A172 (cell line): Measurements from ENCODE around the gene SCAF4. TPM values are rescaled to one million over a fixed set of nuclear protein-coding genes. Genes with fewer than 3 reads are reported as not detected.
"Not testable (repeated sequence)": the region's sequence is repeated elsewhere in the genome, so short reads cannot be mapped to it uniquely, and the experiment has no call there.

Experiments
- DNase-seq: peaks from one replicate; pipeline ENCODE4 v3.0.0-alpha.2; 2015; ENCODE audit warnings: low spot score
- total RNA-seq: library from RNA; depleted of rRNA; stranded (reverse); fragments of >200 nt; shearing (Covaris generic); gene quantifications from 2 replicates; pipeline ENCODE4 v1.2.3, GENCODE V29; 2014

The SCAF4 gene
- total RNA-seq, 1 experiment from 2014 or later = 5.7 TPM

DNA sequence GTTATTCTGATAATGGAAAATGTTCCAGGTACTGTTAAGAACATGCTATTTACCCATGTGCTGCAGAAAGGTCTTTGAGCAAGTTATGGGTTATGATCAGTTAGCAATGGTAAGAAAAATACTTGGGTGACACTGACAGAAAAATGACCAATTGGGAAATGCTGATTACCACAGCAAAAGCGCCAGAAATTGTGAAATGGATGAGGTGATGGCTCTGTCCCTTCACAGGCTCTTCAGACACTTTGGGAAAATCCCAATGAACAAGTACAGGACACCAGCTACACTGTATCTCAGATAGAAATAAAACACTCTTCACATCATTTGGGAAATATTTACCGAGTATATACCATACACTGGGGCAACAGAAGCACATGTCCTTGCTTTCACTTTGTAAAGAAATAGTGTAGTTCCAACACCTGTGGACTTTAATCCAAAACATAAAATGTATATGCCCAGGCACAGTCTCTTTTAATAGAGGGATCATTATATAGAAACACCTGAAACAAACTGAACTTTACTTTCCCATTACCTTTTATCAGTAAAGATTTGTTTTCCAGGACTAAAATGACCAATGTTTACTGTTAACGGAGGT, 58.5 kb downstream of the SCAF4 start:
- DNase-seq = no peak

DNA sequence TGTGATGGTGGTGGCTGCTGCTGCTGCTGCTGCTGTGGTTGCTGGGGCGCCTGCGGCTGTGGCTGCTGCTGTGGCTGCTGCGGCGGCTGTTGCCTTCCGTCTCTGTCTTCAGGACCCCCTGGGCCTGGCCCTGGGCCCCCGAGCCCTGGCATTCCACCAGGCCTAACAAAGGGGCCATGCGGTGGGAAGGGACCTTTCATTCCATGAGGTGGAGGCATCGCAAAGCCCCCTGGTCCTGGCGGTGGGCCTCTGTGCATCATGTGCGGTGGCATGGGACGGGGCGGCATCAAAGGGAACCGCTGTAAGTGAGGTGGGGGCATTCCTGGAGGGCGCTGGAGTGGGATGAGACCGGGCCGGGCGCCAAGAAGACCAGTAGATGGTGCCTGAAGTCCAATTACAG, 60.0 kb downstream of the SCAF4 start:
- no peak for DNase-seq

DNA sequence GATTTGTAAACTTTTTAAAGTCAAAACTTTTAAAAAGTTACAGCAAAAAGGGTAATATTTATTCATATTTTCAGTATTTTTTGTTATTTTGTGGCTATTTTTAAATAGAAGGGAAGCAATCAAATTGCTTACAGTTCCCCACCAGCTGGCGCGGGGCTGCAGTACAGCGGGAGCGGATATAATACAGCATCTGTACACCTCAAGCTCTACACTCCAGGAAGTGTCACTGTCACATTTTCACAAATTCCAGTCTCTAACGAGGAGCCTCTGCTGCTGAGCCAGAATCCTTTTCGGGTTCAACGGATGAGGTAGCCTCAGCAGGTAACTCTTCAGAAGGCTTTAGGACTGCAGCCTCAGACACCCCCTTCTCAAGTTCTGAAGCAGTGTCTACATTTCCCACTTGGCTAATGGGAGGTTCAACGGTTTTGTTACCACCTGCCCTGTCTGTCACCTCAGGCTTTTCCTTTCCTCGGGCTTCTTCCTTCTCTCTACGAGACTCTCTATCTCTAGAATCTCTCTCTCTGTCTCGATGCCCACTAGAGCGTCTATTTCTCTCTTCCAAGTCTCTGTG, 60.7 kb downstream of the SCAF4 start:
- DNase-seq = no peak

DNA sequence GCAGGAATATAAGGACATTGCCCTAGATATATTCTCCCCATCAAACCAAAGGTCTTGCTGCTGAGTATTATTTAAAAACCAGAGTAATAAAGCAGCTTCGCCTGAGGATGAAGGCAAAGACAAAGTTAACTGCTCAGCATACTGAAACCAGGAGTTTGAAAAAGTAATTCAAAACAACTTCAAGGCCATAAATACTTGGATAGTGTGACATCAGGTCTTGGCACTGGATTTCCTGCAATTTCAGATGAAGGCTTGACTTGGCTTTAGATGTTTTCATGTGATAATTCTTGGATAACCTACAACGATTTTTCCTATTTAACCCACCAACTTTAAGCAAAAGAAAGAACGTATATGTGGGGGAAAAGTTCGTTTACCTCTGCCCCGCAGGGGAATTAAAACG, 61.8 kb downstream of the SCAF4 start:
- DNase-seq = no peak

DNA sequence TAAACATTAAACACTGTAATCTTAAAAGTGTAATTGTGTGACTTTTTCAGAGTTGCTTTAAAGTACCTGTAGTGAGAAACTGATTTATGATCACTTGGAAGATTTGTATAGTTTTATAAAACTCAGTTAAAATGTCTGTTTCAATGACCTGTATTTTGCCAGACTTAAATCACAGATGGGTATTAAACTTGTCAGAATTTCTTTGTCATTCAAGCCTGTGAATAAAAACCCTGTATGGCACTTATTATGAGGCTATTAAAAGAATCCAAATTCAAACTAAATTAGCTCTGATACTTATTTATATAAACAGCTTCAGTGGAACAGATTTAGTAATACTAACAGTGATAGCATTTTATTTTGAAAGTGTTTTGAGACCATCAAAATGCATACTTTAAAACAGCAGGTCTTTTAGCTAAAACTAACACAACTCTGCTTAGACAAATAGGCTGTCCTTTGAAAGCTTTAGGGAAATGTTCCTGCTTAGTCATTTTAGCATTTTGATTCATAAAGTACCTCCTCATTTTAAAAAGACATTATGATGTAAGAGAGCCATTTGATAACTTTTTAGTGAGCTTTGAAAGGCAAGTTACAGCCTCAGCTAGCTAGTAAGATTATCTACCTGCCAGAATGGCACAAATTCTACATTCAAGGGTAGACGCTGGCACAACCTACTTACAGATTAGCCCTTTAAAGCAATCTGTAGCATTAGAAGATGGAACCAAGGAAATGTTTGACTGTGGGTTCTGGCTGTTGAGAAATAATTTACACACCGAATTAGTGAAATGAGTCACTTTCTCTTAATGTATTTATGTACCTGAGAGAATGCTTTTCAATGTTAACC, 63.0 kb downstream of the SCAF4 start:
- no peak for DNase-seq

DNA sequence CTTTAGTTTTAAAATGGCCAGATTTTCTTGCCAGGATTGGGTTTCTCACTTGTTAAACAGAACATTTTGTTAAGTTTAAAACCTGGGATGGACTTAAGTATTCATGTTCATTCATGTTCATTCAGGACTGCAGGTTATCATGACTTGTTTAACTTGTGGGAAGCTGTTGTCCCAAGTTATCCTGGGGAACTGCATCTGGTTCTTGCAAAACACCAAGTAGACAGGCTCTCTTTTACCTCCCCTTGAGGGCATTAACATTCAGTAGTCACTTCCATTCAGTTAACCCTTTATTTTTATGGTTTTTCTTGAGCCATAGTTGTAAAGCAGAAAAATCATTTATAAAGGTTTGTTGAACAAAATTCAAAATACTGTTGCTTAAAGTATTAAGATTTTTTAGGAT, 64.3 kb downstream of the SCAF4 start:
- no peak for DNase-seq

DNA sequence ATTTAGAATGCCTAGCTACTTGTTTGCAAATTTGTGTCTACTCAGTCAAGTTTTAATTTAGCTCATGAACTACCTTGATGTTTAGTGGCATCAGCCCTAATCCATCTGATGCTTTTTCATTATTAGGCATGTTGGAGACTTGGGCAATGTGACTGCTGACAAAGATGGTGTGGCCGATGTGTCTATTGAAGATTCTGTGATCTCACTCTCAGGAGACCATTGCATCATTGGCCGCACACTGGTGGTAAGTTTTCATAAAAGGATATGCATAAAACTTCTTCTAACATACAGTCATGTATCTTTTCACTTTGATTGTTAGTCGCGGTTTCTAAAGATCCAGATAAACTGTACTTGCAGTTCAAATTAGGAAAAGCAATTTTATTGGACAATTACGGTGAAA, 64.8 kb downstream of the SCAF4 start:
- DNase-seq = no peak

DNA sequence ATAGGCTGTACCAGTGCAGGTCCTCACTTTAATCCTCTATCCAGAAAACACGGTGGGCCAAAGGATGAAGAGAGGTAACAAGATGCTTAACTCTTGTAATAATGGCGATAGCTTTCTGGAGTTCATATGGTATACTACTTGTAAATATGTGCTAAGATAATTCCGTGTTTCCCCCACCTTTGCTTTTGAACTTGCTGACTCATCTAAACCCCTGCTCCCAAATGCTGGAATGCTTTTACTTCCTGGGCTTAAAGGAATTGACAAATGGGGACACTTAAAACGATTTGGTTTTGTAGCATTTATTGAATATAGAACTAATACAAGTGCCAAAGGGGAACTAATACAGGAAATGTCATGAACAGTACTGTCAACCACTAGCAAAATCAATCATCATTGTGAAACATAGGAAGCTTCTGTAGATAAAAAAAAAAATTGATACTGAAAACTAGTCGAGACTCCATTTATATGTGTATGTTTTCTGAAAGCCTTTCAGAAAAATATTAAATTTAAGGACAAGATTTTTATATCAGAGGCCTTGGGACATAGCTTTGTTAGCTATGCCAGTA, 65.4 kb downstream of the SCAF4 start:
- no peak for DNase-seq

DNA sequence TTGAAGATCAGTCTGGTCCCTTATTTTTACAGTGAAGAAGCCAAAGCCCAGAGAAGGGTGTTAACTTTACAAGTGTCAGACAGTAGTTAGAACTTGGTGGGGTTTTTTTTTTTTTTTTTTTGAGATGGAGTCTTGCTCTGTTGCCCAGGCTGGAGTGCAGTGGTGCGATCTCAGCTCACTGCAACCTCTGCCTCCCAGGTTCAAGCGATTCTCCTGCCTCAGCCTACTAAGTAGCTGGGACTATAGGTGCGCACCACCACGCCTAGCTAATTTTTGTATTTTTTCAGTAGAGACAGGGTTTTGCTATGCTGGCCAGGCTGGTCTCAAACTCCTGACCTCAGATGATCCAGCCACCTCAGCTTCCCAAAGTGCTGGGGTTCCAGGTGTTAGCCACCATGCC, 66.0 kb downstream of the SCAF4 start:
- DNase-seq = not testable (repeated sequence)

DNA sequence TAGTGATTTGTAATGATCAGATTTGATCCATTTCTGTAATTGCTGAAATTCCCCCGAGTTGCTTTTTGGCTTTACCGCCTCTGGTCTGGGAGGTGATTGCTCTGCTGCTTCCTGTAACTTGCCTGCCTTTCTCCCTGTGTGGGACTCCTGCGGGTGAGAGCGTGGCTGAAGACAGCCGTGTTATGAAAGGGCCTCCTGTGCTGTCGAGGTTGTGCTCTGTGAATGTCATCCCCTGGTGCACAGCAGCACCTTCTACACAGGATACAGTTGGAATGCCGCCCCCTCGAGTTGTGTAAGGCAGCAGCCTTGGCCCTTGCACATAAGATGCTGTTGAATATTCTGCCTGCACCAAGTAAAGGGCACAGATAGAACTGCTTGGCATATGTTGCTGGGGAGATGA, 66.5 kb downstream of the SCAF4 start:
- DNase-seq = no peak

DNA sequence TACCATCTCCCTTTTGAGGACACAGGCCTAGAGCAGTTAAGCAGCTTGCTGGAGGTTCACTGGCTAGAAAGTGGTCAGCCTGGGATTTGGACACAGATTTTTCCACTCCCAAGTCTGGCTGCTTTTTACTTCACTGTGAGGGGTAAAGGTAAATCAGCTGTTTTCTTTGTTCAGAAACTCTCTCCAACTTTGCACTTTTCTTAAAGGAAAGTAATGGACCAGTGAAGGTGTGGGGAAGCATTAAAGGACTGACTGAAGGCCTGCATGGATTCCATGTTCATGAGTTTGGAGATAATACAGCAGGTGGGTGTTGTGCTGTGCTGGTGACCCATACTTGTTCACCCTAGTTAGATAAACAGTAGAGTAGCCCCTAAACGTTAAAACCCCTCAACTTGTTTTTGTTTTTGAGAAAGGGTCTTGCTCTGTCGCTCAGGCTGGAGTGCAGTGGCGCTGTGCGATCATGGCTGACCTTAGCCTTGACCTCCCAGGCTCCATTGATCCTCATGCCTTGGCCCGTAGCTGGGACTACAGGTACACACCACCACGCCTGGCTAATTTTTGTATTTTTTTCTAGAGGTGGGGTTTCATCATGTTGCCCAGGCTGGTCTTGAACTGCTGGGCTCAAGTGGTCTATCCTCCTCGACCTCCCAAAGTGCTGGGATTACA, 68.2 kb downstream of the SCAF4 start:
- no peak for DNase-seq

DNA sequence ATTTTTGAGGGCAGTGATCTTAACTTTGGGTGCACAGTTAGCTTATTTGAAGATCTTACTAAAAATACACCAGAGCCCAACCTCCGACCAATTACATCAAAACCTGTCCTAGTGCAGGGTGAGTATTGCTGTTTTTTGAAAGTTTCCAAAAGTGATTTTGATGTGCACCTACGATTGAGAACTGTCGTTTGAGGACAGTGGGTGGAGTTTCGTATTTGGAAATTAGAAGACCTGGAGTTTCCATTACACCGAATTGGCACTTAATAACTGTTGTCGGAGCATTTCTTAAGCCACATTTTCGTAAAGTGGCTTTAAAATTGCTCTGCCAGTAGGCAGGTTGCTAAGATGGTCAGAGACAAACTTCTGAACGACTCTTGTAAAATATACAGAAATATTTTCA, 71.3 kb downstream of the SCAF4 start:
- no peak for DNase-seq

DNA sequence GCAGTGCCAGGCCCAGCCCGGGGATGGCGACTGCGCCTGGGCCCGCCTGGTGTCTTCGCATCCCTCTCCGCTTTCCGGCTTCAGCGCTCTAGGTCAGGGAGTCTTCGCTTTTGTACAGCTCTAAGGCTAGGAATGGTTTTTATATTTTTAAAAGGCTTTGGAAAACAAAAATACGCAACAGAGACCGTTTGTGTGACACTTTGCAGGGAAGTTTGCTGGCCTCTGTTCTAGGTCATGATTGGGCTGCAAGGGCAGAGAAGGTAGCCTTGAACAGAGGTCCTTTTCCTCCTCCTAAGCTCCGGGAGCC, 71.7 kb downstream of the SCAF4 start:
- no peak for DNase-seq

DNA sequence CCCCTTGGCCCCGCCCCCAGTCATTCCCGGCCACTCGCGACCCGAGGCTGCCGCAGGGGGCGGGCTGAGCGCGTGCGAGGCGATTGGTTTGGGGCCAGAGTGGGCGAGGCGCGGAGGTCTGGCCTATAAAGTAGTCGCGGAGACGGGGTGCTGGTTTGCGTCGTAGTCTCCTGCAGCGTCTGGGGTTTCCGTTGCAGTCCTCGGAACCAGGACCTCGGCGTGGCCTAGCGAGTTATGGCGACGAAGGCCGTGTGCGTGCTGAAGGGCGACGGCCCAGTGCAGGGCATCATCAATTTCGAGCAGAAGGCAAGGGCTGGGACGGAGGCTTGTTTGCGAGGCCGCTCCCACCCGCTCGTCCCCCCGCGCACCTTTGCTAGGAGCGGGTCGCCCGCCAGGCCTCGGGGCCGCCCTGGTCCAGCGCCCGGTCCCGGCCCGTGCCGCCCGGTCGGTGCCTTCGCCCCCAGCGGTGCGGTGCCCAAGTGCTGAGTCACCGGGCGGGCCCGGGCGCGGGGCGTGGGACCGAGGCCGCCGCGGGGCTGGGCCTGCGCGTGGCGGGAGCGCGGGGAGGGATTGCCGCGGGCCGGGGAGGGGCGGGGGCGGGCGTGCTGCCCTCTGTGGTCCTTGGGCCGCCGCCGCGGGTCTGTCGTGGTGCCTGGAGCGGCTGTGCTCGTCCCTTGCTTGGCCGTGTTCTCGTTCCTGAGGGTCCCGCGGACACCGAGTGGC, 72.2 kb downstream of the SCAF4 start, which contains the start of gene SOD1:
SOD1 (plus strand) TSS at position 158 of the 723 bp plus-strand sequence; CDS start at position 235, 77 bp downstream.
- peak; percentile 90 for DNase-seq

DNA sequence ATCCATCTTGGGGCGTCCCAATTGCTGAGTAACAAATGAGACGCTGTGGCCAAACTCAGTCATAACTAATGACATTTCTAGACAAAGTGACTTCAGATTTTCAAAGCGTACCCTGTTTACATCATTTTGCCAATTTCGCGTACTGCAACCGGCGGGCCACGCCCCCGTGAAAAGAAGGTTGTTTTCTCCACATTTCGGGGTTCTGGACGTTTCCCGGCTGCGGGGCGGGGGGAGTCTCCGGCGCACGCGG, 72.7 kb downstream of the SCAF4 start:
- DNase-seq = no peak

DNA sequence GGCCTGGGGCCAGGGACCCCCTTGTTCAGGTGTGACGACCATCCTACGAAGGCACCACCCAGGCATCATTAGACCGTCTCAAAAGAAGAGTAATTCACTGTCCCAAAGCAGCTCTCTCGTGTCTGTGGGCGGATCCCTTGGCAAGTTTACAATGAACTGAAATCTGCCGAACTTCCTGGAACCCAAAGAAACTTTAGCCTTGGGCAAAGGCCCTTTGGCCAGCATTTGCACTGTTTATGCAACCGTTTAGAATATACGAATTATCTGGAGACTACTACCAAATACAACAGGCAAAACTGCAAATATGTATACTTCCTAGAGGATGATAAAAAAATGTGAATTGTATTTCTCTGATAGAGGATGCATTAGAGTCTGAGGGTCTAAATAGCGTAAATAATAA, 73.9 kb downstream of the SCAF4 start:
- DNase-seq = no peak

DNA sequence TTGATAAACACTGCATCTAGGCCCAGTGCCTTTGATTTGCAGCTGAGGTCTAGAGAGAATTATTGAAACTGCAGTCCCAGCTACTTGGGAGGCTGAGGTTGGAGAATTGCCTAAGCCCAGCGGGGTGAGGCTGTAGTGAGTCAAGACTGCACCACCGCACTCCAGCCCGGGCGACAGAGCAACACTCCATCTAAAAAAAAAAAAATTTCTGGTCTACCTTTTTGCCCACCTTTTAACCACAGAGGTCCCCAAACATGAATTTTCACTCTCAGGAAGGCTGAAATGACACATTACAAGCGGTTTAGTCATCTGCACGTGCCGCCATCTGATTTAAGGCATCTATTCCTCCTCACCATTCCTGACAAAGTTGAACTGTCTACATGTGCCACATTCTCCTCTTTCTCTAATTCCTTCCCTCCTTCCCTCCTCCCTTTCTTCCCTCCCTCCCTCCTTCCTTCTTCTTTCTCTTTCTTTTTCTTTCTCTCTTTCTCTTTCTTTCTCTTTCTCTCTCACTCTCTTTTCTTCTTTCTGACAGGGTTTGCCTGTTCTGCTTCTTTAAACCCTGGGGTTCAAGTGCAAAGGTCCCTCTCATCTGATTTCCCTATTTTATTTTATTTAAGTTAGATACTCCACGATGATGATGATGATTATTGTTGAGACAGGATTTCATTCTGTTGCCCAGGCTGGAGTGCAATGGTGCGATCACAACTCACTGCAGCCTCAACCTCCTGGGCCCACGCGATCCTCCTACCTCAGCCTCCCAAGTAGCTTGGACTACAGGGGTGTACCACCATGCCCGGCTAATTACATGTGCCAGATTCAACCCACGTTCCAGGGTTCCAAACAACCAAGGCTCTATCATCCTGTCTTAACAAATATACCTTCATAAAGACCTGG, 75.5 kb downstream of the SCAF4 start:
- peak; percentile 79 for DNase-seq

DNA sequence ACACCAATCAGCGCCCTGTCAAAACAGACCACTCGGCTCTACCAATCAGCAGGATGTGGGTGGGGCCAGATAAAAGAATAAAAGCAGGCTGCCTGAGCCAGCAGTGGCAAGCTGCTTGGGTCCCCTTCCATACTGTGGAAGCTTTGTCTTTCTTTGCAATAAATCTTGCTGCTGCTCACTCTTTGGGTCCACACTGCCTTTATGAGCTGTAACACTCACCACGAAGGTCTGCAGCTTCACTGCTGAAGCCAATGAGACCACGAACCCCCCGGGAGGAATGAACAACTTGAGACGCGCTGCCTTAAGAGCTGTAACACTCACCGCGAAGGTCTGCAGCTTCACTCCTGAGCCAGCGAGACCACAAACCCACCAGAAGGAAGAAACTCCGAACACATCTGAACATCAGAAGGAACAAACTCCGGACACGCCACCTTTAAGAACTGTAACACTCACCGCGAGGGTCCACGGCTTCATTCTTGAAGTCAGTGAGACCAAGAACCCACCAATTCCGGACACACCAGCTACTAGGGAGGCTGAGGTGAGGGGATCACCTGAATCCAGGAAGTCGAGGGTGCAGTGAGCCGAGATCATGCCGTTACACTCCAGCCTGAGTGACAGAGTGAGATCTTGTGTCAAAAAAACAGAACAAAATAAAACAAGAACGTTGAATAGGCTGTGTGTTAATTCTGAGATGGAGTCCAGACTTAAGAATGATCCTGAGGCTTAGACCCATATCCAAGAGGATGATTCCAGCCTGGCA, 76.9 kb downstream of the SCAF4 start:
- not testable (repeated sequence) for DNase-seq

DNA sequence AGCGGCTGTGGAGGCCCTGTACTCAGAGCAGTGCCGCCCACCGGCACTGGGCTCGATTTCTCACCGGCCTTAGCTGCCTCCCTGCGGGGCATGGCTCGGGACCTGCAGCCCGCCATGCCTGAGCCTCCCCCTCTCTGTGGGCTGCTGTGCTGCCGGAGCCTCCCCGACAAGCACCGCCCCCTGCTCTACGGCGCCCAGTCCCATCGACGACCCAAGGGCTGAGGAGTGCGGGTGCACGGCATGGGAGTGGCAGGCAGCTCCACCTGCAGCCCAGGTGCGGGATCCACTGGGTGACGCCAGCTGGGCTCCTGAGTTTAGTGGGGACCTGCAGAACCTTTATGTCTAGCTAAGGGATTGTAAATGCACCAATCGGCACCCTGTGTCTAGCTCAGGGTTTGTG, 77.6 kb downstream of the SCAF4 start:
- no peak for DNase-seq

DNA sequence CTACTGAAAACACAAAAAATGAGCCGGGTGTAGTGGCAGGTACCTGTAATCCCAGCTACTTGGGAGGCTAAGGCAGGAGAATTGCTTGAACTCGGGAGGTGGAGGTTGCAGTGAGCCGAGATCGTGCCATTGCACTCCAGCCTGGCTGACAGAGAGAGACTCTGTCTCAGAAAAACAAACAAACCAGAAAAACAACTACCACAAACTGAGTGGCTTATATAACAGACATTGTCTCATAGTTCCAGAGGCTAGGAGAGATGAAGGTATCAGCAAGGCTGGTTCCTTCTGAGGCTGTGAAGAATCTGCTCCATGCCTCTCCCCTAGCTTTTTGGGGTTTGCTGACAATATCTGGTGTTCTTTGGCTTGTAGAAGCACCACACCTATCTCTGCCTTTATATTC, 80.4 kb downstream of the SCAF4 start:
- not testable (repeated sequence) for DNase-seq
